GM21825 (cell line): Measurements from ENCODE around the gene MZT1.
A peak's percentile ranks its signal among the peaks of the same experiment; 100 is the strongest.
"Not testable (repeated sequence)": the region's sequence is repeated elsewhere in the genome, so short reads cannot be mapped to it uniquely, and the experiment has no call there.

Experiments used
- ATAC-seq: cut with Tn5 transposase; IDR thresholded peaks from one replicate; pipeline ENCODE4 v1.9.1; 2021; ENCODE audit warnings: mild to moderate bottlenecking, moderate library complexity; ENCODE audit not compliant: unreplicated experiment

MZT1 gene, protein sequence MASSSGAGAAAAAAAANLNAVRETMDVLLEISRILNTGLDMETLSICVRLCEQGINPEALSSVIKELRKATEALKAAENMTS

DNA sequence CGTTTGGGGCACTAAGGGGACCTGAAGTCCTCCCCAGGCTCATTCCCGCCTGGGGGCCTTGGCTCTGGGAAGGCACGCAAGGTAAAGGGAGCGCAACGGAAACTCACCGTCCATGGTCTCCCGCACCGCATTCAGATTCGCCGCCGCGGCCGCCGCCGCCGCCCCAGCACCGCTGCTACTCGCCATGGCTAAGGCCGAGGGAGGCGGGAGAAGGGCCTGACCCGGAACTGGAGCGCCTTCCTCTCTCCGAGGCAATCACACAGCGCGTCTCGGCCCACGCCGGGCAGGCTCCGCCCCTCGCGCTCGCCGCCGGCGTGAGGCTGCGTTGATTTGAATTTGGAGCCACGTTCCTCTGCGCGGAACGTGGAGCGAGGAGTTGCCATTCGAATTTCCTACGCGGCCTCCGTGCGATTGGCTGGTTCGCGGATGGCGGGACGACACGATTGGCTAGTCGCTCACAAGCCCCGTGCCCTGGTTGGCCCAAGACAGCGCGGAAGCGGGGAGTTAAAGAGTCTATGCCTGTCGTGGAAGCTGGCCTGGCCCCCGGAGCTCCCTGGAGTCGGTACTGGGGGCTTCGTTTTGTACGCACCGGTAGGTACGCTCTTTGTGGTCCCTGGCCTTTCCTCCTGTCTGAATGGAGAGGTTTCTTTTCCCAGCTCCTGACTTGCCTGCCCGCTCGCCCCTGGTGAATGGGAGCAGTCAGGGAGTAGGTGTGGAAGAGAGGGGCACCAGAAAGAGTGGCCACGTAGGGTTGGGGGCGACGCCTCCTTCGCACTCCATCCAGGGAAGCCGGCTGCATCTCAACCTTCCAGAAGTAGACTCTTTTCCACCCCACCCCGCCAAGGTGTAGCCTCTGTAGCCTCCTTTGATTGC lies at the start of gene MZT1, which contains the start of gene BORA:
Gene MZT1 (minus strand): TSS at position 213 of the 873 bp plus-strand sequence. CDS start 27 bp downstream, at position 186.
Gene BORA (plus strand): TSS at position 507 of the 873 bp plus-strand sequence. CDS start 1,018 bp downstream, outside the sequence.
- peak; percentile 96 for ATAC-seq

DNA sequence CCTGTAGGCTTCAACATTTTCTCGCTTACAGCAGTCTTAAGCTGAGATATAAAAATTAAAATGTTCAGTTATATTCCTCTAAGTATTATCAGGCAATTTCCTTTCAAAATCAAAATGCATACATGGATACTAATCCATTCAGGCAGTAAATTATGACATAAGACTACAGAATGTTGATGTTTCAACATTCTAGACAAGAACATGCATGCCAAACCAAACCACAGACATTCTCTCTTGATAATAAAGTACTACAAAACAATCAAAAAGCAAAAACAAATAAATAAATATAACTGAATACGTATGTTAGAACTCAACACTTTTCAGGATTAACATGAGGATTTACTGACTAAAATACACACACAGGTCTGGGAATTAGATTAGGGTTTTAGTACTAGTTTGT lies 46.6 kb upstream of the MZT1 start:
- ATAC-seq: no peak

DNA sequence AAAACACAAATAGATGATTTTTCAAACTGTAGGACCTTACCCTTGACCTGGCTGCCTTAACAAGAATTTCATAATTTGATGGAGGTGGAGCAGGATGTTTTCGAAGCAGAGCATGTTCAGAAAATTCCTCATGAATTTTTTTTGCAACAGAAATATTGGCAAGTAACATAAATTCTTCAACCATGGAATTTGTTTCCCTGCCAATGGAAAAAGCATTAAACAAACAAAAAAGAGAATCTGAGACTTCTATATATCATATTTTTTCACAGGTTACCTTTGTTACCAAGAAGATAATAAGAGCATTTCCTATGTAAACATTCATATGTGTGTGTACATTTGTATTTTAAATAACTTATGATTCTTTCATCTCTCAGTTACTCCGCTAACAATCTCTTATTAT lies 36.0 kb upstream of the MZT1 start:
- ATAC-seq: no peak

DNA sequence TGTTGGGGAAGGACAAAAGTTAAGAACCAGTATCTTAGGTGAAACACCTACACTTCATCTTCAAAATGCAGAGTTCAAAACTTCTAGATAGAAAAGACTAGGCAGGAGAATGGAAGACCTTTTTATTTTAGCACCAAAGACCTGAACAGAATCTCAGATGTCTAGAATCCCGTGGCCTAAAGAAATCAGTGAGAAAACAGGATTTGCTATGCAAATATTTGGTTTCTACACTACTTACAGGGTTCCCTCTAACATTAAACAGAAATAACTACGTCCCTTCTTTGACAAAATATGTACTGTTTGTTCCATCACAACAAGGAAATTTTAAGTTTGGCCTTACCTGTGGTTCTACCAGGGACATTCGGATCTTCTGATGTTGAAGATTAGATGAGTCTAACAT lies 32.8 kb upstream of the MZT1 start:
- no peak for ATAC-seq

DNA sequence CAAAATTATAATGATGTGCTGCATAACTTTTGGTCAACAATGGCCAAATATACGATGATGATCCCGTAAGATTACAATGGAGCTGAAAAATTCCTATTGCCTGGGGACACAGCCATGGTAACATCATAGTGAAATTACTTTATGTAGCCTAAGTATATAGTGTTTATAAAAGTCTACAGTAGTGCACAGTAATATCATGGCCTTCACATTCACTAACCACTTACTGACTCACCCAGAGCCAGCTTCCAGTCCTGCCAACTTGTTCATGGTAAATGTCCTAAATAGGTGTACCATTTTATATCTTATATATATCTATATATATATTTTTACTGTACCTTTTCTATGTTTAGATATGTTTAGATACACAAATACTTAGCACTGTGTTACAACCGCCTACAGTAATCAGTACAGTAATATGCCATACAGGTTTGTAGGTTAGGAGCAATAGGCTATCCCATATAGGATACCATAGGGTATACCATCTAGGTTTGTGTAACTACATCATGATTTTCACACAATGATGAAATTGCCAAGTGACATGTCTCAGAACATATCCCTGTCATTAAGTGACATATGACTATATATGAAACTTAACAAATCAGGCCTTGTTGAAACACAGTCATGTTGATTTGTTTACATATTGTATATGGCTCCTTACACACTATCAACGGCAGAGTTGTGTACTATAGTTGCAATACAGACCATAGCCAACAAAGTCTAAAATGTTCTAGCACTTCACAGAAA lies 30.5 kb upstream of the MZT1 start:
- ATAC-seq: no peak

DNA sequence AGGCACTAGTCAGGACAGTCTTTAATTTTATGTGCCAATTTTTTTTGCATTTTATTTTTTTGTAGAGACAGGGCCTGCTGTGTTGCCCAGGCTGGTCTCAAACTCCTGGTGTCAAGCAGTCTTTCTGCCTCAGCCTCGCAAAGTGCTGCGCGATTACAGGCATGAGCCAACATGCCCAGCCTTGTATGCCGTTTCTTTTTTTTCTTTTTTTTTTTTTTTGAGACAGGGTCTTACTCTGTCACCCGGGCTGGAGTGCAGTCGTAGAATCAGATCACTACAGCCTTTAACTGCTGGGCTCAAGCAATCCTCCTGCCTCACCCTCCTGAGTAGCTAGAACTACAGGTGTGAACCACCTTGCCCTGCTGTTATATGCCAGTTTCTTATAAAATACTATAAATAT lies 26.7 kb upstream of the MZT1 start:
- no peak for ATAC-seq

DNA sequence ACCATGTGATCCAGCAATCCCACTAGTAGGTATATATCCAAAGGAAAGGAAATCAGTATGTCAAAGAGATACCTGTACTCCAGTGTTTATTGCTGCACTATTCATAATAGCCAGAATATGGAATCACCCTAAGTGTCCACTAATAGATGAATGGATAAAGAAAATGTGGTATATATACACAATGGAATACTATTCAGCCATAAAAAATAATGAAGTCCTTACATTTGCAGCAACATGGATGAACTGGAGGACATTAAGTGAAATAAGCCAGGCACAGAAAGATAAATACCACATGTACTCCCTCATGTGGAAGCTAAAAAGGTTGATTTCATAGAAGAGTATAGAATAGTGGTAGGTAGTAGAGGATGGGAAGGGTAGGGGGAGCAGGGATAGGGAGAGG lies 23.8 kb upstream of the MZT1 start:
- ATAC-seq: no peak

DNA sequence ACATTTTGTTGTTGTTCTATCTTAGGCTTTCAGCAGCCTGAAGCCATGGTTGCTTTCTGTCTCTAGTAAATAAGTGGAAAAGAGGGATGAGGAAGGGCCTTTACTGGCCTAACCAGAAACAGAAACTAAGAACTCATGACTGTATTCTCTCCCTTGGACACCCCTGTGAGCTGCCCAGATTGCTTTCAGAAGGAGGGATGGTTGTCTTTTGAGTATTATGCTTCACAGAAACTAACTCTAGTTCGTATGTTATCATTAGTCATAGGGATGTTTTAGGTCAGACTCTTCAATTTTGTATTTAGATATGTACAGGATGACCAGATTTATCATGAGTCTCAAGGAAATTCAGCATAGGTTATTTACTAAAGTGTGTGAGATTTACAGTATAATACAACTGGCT lies 17.8 kb upstream of the MZT1 start:
- no peak for ATAC-seq

DNA sequence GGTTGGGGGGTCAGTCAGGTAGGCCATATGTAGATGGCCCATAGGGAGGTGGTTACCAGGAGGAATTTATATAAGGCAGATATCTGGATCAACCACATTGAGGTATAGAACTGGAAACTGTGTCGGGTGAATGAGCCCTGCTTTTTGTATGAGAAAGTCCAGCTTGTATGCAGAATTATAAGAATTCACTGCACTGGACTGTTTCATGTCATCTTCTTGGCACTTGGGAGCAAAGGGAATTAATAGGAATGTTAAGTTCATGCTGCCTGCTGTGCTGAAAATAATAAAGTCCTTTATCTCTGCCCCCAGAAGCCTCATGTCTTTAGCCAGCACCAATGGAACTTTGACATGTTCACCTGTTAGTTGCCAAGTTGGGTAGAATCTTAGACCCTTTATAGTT lies 12.6 kb upstream of the MZT1 start:
- no peak for ATAC-seq

DNA sequence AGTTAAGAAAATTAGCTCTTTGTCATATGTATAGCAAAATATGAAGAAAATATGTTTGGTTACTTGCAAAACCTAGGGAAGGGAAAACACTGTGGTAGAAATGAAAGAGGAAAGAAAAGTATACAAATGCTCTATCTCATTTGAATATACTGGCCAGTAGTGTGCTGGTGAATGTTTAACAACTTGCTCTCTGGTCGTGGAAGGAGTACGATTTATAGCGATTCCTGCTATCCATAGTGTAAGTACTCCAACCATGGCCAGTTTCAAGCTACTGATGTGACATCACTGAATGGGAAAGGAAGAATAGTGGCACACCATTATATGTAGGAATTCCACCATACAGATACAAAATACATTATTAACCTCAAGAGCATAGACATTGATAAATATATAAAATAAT lies 9.6 kb upstream of the MZT1 start:
- no peak for ATAC-seq

DNA sequence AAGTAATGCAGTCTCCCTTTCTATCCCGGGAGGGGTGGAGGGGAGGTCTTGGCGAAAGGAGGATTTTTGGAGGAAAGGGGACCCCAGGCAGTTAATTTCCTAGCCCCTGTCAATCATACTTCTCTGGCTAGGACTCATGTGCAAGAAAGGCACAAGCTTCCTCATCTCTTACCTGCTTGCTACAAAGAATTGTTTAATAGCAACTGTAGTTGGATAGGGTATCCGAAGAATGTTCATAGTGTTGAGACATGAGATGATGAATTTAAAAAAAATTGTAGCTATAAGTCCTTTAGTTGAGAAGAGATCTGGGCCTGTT lies 819 bp upstream of the MZT1 start:
- no peak for ATAC-seq

DNA sequence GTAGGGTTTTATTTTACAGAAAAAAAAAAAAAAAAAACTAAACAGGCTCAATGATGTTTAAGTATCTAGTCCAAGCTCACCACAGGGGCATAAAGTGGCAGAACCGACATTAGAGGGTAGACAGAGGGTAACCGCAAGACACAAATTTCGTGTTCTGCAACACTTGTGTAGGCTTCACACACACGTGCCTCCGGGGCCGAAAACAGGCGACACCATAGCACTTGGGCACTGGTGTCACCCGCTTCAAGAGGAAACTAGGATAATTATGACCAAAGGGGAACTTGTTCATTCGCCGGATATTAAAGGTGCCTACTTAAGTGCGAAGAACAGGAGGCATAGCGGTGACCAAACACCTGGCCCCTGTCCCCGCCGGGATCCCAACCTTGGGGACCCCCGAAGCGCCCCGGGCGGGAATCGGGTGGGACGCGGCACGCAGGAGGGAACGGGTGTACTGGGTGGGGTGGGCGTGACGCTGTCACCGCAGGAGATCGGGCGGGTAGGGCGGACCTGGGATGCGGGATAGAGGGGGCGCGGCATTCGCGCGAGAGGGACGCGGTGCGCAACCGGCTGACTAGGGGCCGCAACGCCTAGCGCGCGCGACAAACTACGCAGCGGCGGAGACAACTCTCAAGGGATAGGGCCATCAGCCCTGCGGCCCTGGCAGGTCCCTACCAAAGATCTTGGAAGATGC lies 558 bp downstream of the MZT1 start:
- peak; percentile 32 for ATAC-seq

DNA sequence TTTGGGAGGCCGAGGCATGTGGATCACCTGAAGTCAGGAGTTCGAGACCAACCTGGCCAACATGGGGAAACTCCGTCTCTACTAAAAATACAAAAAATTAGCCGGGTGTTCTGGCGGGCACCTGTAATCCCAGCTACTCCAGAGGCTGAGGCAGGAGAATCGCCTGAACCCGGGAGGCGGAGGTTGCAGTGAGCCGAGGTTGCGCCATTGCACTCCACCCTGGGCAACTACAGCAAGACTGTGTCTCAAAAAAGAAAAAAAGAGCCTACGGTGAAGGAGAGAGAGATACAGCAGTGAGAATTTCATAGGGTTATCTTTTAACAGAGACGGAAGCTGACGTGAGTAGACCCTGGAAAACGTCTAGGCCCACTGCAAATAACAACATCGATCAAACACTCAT lies 1.2 kb downstream of the MZT1 start:
- not testable (repeated sequence) for ATAC-seq

DNA sequence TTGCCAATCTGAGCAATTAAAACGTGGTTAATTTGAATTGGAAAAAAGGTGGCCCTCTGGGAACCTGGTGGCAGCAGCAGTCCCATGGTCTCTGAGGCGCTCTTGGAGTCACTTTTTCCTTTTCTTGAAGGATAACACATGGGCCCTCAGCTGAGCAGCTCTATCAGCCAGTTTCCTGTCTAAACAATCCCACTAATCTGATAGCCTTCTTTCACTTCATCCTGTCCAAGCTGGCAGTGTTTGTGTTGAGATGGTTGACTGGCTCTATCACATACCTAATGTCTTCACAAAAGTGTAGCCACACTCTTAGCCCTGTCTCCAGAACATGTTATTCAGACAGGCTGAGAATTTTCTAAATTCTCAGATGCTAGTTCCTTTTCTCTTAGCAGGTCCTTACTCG lies 10.7 kb downstream of the MZT1 start:
- no peak for ATAC-seq

DNA sequence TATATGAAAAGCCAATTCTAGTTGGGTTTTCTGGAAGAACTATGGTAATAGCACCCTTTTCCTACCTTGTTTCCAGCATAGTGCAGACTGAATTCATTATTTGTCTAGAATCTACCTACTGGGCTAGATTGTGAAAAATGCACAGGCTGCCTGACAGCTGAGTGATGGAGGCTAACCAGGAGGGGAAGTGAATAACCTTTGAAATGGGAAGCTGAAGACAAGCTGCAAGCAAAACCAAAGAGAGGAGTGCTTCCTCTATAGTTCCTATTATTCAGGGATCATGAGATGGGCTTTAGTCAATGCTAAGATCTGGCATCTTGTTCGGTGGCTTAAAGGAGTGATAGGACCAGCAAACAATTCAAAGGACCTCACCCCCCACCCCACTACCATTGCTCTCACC lies 26.9 kb downstream of the MZT1 start:
- ATAC-seq: no peak

DNA sequence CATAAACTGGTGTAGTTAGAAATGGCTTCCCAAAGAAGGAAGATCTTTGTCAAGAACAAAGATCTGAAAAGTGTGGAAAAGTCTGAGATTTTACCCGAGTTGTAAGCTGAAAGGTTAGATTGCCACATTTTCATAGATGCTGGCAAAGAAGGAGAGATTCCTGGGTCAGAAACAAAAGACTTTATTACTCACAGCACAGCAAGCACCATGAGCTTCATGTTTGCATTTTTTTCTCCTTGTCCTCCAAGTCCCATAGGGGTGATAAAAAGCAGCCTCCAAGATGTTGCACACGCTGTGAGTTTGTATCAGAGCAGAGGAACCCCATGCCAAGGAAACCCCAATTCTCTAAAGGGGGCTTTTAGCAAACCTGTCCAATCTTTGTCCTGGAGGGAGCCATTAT lies 29.3 kb downstream of the MZT1 start:
- ATAC-seq: no peak

DNA sequence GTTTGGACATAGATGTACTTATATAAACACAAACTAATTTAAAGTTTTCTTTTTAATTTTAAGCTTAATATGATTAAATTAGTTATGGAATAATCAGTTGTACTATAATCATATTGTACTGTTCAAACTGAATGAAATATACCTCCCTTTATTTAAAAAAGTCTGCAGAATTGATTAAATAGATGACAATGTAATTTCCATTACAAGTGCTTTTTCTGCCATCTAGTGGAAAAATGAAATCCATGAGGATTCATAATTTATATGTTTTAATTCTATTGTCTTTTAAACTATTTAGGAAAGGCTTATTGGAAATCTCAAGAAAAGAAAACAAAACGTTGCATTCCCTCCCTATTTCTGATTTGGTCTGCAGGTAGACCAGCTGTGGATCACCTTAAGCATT lies 30.9 kb downstream of the MZT1 start:
- ATAC-seq: no peak

DNA sequence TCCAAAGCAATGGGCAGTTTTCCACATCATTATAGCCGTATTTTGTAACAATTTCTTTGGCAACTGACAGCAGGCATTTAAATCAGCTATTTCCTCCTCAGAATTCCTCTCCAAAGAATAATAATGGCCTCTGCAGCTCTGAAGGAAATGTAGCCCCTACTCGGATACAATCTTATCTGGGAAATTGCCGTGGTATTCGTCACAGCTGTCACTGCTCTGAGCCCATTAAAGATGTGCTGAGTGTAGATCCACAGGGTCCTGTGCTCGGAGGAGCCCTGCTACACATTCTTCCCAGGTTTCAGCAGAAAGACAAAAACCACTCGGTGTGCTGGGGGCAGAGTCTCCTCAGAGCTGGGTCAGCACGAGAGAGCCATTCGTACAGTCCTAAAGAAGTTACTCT lies 33.1 kb downstream of the MZT1 start:
- no peak for ATAC-seq

DNA sequence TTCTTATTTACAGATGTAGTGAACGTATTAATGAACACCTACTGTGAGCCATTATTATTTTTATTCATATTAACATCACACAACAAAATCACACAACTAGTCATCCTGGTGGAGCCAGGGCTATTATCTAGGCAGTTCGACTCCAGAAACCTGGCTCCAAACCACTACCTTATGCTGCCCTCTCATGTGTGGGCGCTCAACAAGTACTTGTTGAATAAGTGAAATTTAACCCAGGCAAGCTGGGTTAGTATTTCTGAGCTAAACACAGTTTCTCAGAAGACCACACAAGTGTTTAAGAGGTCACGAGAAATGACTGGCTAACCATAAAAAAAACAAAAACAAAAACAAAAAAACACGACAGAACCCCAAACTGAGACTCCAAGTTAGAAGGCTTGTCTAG lies 33.6 kb downstream of the MZT1 start:
- no peak for ATAC-seq

DNA sequence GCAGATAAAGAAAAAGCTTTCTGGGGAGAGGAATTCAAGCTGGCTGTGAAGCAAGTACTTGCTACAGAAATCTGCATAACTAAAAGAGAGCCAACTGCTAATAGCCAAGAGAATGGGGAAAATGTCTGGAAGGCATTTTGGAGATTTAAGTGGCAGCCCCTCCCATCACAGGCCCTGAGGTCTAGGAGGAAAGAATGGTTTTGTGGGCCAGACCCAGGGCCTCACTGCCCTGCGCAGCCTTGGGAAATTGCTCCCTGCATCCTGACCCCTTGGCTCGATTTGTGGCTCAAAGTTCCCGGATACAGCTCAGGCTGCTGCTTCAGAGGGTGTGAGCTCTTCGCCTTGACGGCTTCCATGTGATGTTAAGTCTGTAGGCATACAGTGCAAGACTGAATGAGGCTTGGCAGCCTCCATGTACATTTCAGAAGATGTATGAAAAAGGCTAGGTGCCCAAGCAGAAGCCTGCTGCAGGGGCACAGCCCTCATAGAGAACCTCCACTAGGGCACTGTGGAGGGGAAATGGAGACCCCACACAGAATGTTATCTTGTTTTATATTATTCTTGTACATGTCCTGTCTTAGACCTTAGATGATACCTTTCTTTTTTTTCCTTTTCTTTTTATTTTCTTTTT lies 34.4 kb downstream of the MZT1 start:
- no peak for ATAC-seq

DNA sequence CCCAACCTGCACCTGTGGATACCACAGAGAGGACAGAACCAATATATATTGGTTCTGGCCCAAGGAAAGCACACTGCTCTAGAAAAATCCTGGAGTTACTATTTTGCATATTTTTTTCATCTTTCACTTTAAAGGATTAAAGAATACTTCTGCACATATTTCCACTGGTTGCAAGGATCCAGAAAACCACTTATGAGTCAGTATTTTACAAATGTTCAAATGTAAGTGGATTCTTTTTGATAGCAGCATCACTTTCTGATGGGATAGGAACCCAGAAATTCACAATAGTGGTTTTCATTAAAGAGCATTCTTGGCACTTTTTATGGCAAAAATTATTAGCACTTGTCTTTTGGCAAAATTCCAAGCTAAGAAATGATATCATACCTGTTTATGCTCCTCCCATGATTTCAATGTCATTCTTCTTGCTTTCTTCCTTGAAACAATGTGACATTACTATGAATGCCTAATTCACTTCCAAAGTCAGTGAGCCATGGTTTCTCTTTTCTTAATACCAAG lies 38.2 kb downstream of the MZT1 start:
- no peak for ATAC-seq
